ENCODE measurements around the gene PHLDB2. TPM values are rescaled to one million over a fixed set of nuclear protein-coding genes. Genes with fewer than 3 reads are reported as not detected.

Gene PHLDB2
- total RNA-seq, 2 experiments from 2014 or later, result 1.2 to 2.4 TPM

DNA sequence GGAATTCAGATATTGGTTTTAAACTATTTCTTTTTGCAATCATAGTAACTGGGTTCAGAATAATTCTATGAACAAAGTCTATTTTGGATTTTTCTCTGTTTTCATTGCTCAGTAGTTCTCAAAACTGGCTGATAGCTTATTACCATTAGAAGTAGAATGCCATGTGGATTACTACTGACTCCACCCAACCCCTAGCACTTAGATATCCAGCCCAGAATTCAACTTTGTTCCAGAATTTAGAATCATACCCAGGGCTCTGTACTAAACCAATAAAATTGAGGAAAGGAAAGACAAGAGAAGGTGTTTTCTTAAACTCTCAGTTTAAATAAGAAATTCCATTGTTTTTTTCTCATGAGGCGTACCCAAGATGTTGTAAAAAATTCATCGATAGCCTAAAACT is 80.8 kb downstream of the PHLDB2 start:
- intact Hi-C loops (cut with micrococcal nuclease), result no loop called here
- Mint-ChIP-seq H3K4me1 (ENCODE audit: low read depth) (no peaks in the 10 kb centered on the region), H3K27me3 (no peaks in the 10 kb centered on the region), H3K27ac (no peak overlapping the region), H3K4me3 (no peak overlapping the region), H3K36me3 (ENCODE audit: low read depth) (no peaks in the 10 kb centered on the region), H3K9me3 (no peaks in the 10 kb centered on the region)
- no peak for ATAC-seq
- CTCF ChIA-PET, result interaction anchor here (0.8 kb wide), 1 partner anchor 73 kb away, joined by 3 read pairs; no protein-coding TSS in a partner anchor
- TF ChIP-seq, protein P1, sequence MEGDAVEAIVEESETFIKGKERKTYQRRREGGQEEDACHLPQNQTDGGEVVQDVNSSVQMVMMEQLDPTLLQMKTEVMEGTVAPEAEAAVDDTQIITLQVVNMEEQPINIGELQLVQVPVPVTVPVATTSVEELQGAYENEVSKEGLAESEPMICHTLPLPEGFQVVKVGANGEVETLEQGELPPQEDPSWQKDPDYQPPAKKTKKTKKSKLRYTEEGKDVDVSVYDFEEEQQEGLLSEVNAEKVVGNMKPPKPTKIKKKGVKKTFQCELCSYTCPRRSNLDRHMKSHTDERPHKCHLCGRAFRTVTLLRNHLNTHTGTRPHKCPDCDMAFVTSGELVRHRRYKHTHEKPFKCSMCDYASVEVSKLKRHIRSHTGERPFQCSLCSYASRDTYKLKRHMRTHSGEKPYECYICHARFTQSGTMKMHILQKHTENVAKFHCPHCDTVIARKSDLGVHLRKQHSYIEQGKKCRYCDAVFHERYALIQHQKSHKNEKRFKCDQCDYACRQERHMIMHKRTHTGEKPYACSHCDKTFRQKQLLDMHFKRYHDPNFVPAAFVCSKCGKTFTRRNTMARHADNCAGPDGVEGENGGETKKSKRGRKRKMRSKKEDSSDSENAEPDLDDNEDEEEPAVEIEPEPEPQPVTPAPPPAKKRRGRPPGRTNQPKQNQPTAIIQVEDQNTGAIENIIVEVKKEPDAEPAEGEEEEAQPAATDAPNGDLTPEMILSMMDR (IDR thresholded peaks at IDR 0.05), result no peak
- no peak for DNase-seq
- POLR2A ChIA-PET, result no interaction called here

DNA sequence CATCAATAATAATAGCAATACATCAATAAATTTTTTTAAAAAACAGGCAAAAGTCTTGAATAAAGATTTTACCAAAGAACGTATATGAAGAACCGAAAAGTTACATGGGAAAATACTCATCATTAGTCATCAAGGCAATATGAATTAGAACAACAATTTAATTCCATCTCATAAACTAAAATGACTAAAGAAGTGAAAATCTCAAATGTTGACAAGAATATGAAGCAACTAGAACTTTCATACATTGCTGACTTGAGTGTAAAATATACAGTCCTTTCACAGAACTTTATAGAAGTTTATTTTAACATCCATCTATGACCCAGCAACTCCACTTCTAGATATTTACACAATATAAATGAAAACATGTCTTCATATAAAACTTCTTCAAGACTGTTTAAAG is 84.5 kb downstream of the PHLDB2 start:
- Mint-ChIP-seq H3K4me3 (no peak overlapping the region), H3K36me3 (ENCODE audit: low read depth) (no peaks in the 10 kb centered on the region), H3K27me3 (no peaks in the 10 kb centered on the region), H3K27ac (no peak overlapping the region), H3K9me3 (no peaks in the 10 kb centered on the region), H3K4me1 (ENCODE audit: low read depth) (no peaks in the 10 kb centered on the region)
- TF ChIP-seq, protein P1 (IDR thresholded peaks at IDR 0.05), result no peak
- intact Hi-C loops (cut with micrococcal nuclease), result no loop called here
- CTCF ChIA-PET, result no interaction called here
- ATAC-seq (no peak), DNase-seq (no peak)
- POLR2A ChIA-PET, result no interaction called here

DNA sequence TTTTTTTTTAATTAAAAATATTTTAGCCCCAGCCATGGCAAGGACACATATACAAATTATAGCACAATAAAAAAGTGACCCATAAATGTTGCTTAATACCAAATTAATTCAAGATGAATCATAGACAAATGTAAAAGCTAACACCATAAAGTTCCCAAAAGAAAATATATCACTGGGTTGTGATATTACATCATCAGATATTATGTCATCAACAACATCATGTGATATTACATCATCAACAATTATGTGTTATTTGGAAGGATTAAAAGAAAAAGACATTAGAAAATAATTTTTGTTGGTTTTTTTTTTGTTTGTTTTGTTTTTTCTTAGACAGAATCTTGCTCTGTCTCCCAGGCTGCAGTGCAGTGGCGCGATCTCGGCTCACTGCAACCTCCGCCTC is 85.3 kb downstream of the PHLDB2 start:
- intact Hi-C loops (cut with micrococcal nuclease), result no loop called here
- TF ChIP-seq, protein P1 (IDR thresholded peaks at IDR 0.05), result no peak
- ChIA-PET CTCF (no interaction called here), POLR2A (no interaction called here)
- ATAC-seq (no peak), DNase-seq (no peak)
- Mint-ChIP-seq H3K36me3 (ENCODE audit: low read depth) (no peaks in the 10 kb centered on the region), H3K4me3 (no peak overlapping the region), H3K27ac (no peak overlapping the region), H3K27me3 (no peaks in the 10 kb centered on the region), H3K4me1 (ENCODE audit: low read depth) (no peaks in the 10 kb centered on the region), H3K9me3 (no peaks in the 10 kb centered on the region)

DNA sequence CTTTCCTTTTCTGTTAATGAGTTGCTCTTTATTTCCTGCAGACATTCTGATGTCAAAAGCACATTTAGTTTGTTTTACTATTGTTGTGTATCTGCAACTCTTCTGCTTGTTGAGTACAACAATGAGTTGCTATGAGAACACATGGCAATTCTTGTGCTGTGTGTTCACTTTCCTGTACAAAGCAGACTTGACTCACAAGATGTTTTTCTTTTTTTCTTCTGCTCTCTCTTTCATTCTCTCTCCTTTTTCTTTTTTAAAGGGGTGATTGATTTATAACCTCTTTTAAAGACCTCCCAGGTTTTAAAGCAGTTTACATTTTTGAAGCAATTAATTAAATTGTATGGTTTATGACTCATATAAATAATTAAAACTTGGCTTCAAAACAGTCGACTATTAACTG is 88.2 kb downstream of the PHLDB2 start:
- intact Hi-C loops (cut with micrococcal nuclease), result no loop called here
- H3K4me1 Mint-ChIP-seq (ENCODE audit: low read depth), result no peaks in the 10 kb centered on the region
- ChIA-PET POLR2A (no interaction called here), CTCF (interaction anchor here (0.6 to 1.4 kb wide), 2 partner anchors 20 to 67 kb away, joined by 4 read pairs; no protein-coding TSS in a partner anchor)
- H3K9me3 Mint-ChIP-seq, result no peaks in the 10 kb centered on the region
- H3K27me3 Mint-ChIP-seq, result no peaks in the 10 kb centered on the region
- TF ChIP-seq, protein P1 (IDR thresholded peaks at IDR 0.05), result no peak
- no peaks in the 10 kb centered on the region for H3K36me3 Mint-ChIP-seq (ENCODE audit: low read depth)
- H3K4me3 Mint-ChIP-seq, result no peak overlapping the region
- ATAC-seq, result no peak
- H3K27ac Mint-ChIP-seq, result no peak overlapping the region
- DNase-seq, result no peak

DNA sequence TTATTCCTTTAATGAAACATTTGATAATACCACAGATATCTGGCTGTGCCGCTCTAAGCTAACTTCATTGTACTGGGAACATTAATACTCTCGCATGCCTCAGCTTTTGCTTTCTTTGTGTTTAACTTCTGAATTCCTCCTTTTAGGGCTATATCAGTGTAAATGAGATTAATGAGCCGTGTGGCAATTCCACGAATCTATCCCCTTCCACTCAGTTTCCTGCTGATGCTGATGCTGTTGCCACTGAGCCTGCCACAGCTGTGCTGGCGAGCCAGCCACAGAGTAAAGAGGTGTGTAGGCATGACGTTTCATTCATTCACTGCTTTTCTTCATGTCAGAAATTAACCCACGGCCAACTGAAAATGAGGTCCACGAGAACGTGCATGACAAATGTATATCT is 89.7 kb downstream of the PHLDB2 start:
- POLR2A ChIA-PET, result no interaction called here
- no peaks in the 10 kb centered on the region for H3K4me1 Mint-ChIP-seq (ENCODE audit: low read depth)
- DNase-seq (no peak), ATAC-seq (no peak)
- CTCF ChIA-PET, result interaction anchor here (0.6 to 1.4 kb wide), 2 partner anchors 13 to 65 kb away, joined by 3 to 4 read pairs; no protein-coding TSS in a partner anchor
- intact Hi-C loops (cut with micrococcal nuclease), result no loop called here
- H3K27me3 Mint-ChIP-seq, result no peaks in the 10 kb centered on the region
- H3K4me3 Mint-ChIP-seq, result no peak overlapping the region
- TF ChIP-seq, protein P1 (IDR thresholded peaks at IDR 0.05), result no peak
- H3K9me3 Mint-ChIP-seq, result no peaks in the 10 kb centered on the region
- no peaks in the 10 kb centered on the region for H3K36me3 Mint-ChIP-seq (ENCODE audit: low read depth)
- no peak overlapping the region for H3K27ac Mint-ChIP-seq

Measured in activated CD8-positive, alpha-beta T cell treated with anti-CD3 and anti-CD28 coated beads for 36 hours (primary cell).